Calu3 (cell line): ENCODE measurements around the gene ATP6V1F. TPM values are rescaled to one million over a fixed set of nuclear protein-coding genes. Genes with fewer than 3 reads are reported as not detected.

Source experiments
- BruUV-seq: library from RNA; stranded (reverse); fragments of 400-500 nt; replicated peaks from 2 replicates; lab custom pipeline; 2021; lab: Mats Ljungman, UMichigan
- CTCF ChIA-PET: fragments of 300-600 bp; sonication (Branson Sonifier 250); formaldehyde crosslinking; loops from one replicate; lab custom pipeline; 2022; ENCODE audit warnings: antibody characterized with exemption; lab: Charles Lee
- DNase-seq: peaks from one replicate; pipeline ENCODE4 v3.0.0; 2022
- H3K27ac Mint-ChIP-seq: one replicate; pipeline ENCODE4 v1.8.0; 2022; ENCODE audit warnings: mixed read lengths; ENCODE audit not compliant: unreplicated experiment
- H3K27me3 Mint-ChIP-seq: one replicate; pipeline ENCODE4 v1.8.0; 2022; ENCODE audit warnings: mixed read lengths; ENCODE audit not compliant: unreplicated experiment
- H3K36me3 Mint-ChIP-seq: one replicate; pipeline ENCODE4 v1.8.0; 2022; ENCODE audit warnings: mild to moderate bottlenecking, moderate library complexity, mixed read lengths; ENCODE audit not compliant: insufficient read depth, unreplicated experiment
- H3K4me1 Mint-ChIP-seq: one replicate; pipeline ENCODE4 v1.8.0; 2022; ENCODE audit warnings: mild to moderate bottlenecking, low read depth, mixed read lengths; ENCODE audit not compliant: unreplicated experiment
- H3K4me3 Mint-ChIP-seq: one replicate; pipeline ENCODE4 v1.8.0; 2022; ENCODE audit warnings: mild to moderate bottlenecking, low read depth, moderate library complexity, mixed read lengths; ENCODE audit not compliant: unreplicated experiment
- H3K9me3 Mint-ChIP-seq: one replicate; pipeline ENCODE4 v1.8.0; 2022; ENCODE audit warnings: low read depth, mixed read lengths; ENCODE audit not compliant: unreplicated experiment
- CTCF ChIP-seq: fragments of 200-600 bp; IDR thresholded peaks from one replicate; pipeline ENCODE4 v1.8.0; 2022; ENCODE audit warnings: antibody characterized with exemption; ENCODE audit not compliant: unreplicated experiment
- intact Hi-C: fragments of 100-400 bp; cut with micrococcal nuclease; formaldehyde crosslinking; loops from one replicate; pipeline ENCODE4 v1.10.0; 2022; ENCODE audit not compliant: unreplicated experiment
- total RNA-seq: library from RNA; stranded (reverse); gene quantifications from 2 replicates; pipeline ENCODE4 v1.2.3, GENCODE V29; 2022

Gene ATP6V1F
- total RNA-seq, 1 experiment from 2014 or later: 104 TPM

- CTCF ChIA-PET: no interaction called here
Observed at GRCh38 chr7:128843938-128844621, 18.6 kb upstream of the ATP6V1F start.

GRCh38 chr7:128844777-128845311 is 17.8 kb upstream of the ATP6V1F start:
- Mint-ChIP-seq H3K4me3 (no peak overlapping the region), H3K4me1 (peaks cover 3% of the 10 kb centered on the region), H3K27ac (no peak overlapping the region), H3K27me3 (no peaks in the 10 kb centered on the region), H3K36me3 (no peaks in the 10 kb centered on the region), H3K9me3 (no peaks in the 10 kb centered on the region)
- no peak for TF ChIP-seq CTCF
- no peak for DNase-seq
- intact Hi-C loops: no loop called here
- CTCF ChIA-PET: no interaction called here
- no TSS peak for BruUV-seq

More at GRCh38 chr7:128843938-128844621, 18.6 kb upstream of the ATP6V1F start:
- Mint-ChIP-seq H3K27me3 (no peaks in the 10 kb centered on the region), H3K27ac (no peak overlapping the region), H3K4me1 (no peaks in the 10 kb centered on the region), H3K4me3 (no peak overlapping the region), H3K9me3 (no peaks in the 10 kb centered on the region), H3K36me3 (no peaks in the 10 kb centered on the region)
- DNase-seq: no peak
- intact Hi-C loops: no loop called here
- no TSS peak for BruUV-seq
- no peak for TF ChIP-seq CTCF

- no peaks in the 10 kb centered on the region for H3K36me3 Mint-ChIP-seq
- H3K9me3 Mint-ChIP-seq: no peaks in the 10 kb centered on the region
- no peak overlapping the region for H3K27ac Mint-ChIP-seq
- no peak for DNase-seq
- CTCF ChIA-PET: no interaction called here
- no peak for TF ChIP-seq CTCF
- peaks cover 9% of the 10 kb centered on the region for H3K4me1 Mint-ChIP-seq
- H3K4me3 Mint-ChIP-seq: no peak overlapping the region
- BruUV-seq: no TSS peak
- intact Hi-C loops: no loop called here
- H3K27me3 Mint-ChIP-seq: no peaks in the 10 kb centered on the region
Observed at GRCh38 chr7:128845475-128845874, 17.2 kb upstream of the ATP6V1F start.

- H3K36me3 Mint-ChIP-seq: no peaks in the 10 kb centered on the region
- no peaks in the 10 kb centered on the region for H3K9me3 Mint-ChIP-seq
- H3K4me1 Mint-ChIP-seq: peaks cover 9% of the 10 kb centered on the region
- intact Hi-C loops: no loop called here
- CTCF ChIA-PET: no interaction called here
- no TSS peak for BruUV-seq
- no peaks in the 10 kb centered on the region for H3K27me3 Mint-ChIP-seq
- DNase-seq: no peak
- no peak overlapping the region for H3K4me3 Mint-ChIP-seq
- H3K27ac Mint-ChIP-seq: no peak overlapping the region
- TF ChIP-seq CTCF: no peak
Observed at GRCh38 chr7:128845987-128846386, 16.7 kb upstream of the ATP6V1F start.
